ENCODE measurements around the gene TAGLN3.

GRCh38 chr3:111978583-111979433 lies 19.9 kb upstream of the TAGLN3 start, which contains the start of gene ABHD10:
- TF ChIP-seq CTCF (IDR thresholded peaks at IDR 0.05), result no peak
- peak; percentile 97 to 98 (median 98) for TF ChIP-seq POLR2AphosphoS5 (IDR thresholded peaks at IDR 0.05)
